AG04450 (cell line): Measurements from ENCODE around the gene RAB3B. TPM values are rescaled to one million over a fixed set of nuclear protein-coding genes. Genes with fewer than 3 reads are reported as not detected.
A peak's percentile ranks its signal among the peaks of the same experiment; 100 is the strongest.

Experiments used
- CTCF ChIA-PET: fragments of 300-600, 350-600 bp; formaldehyde crosslinking; extraction: SDS; loops from one replicate; lab custom pipeline; 2022; ENCODE audit warnings: antibody characterized with exemption, inconsistent platforms; lab: Charles Lee
- POLR2A ChIA-PET: fragments of 350-600 bp; formaldehyde crosslinking; extraction: SDS; loops from one replicate; lab custom pipeline; 2021; ENCODE audit warnings: antibody characterized with exemption, inconsistent platforms; lab: Yijun Ruan, JAX
- DNase-seq: peaks from one replicate; pipeline ENCODE4 v3.0.0-alpha.2; 2011; ENCODE audit warnings: low read depth, low spot score
- H3K27ac ChIP-seq: one replicate; pipeline ENCODE4 v1.5.1; 2012; ENCODE audit warnings: low read depth, low read length, control low read depth
- H3K27me3 ChIP-seq: one replicate; pipeline ENCODE4 v1.6.0; 2012; ENCODE audit warnings: low read length; ENCODE audit not compliant: control insufficient read depth, insufficient read depth
- H3K4me3 ChIP-seq: 2 replicates; pipeline ENCODE4 v1.5.1; 2011; ENCODE audit warnings: mild to moderate bottlenecking, low read depth, low read length, control low read depth
- H3K9me3 ChIP-seq: 2 replicates; pipeline ENCODE4 v1.5.1; 2012; ENCODE audit warnings: low read length; ENCODE audit not compliant: control insufficient read depth, insufficient read depth
- polyA plus RNA-seq: library from polyadenylated mRNA; depleted of rRNA; stranded (reverse); fragments of >200 nt; gene quantifications from 2 replicates; pipeline ENCODE4 v1.2.3, GENCODE V29; 2011
- TF ChIP-seq, protein P1 (sequence below): IDR thresholded peaks from 2 replicates; pipeline ENCODE4 v1.5.1; 2011; ENCODE audit warnings: low read depth, low read length, control low read depth, inconsistent platforms

Gene RAB3B
- polyA plus RNA-seq, 1 experiment = 28.6 TPM

DNA sequence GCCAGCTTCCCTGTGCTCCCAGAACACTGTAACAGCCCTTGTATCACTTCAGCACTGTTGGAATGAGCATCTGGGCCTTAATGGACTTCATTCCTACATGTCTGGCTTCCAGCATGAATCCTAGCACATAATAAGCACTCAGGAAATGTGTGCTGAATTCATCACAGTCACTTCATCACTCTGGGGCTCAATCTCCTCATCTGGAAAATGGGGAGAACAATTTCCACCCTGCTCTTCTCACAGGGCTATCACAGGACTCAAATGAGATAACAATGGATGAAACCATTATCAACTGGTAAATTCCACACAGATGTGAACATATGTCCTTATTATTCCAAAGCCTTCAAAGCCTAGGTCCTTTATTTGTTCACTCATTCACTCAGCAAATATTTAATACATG lies 12.4 kb downstream of the RAB3B start:
- H3K4me3 ChIP-seq = no peak overlapping the region
- ChIA-PET CTCF (no interaction called here), POLR2A (no interaction called here)
- no peaks in the 10 kb centered on the region for H3K27me3 ChIP-seq
- no peak overlapping the region for H3K27ac ChIP-seq
- H3K9me3 ChIP-seq = no peaks in the 10 kb centered on the region
- no peak for DNase-seq
- TF ChIP-seq, protein P1, sequence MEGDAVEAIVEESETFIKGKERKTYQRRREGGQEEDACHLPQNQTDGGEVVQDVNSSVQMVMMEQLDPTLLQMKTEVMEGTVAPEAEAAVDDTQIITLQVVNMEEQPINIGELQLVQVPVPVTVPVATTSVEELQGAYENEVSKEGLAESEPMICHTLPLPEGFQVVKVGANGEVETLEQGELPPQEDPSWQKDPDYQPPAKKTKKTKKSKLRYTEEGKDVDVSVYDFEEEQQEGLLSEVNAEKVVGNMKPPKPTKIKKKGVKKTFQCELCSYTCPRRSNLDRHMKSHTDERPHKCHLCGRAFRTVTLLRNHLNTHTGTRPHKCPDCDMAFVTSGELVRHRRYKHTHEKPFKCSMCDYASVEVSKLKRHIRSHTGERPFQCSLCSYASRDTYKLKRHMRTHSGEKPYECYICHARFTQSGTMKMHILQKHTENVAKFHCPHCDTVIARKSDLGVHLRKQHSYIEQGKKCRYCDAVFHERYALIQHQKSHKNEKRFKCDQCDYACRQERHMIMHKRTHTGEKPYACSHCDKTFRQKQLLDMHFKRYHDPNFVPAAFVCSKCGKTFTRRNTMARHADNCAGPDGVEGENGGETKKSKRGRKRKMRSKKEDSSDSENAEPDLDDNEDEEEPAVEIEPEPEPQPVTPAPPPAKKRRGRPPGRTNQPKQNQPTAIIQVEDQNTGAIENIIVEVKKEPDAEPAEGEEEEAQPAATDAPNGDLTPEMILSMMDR = no peak

DNA sequence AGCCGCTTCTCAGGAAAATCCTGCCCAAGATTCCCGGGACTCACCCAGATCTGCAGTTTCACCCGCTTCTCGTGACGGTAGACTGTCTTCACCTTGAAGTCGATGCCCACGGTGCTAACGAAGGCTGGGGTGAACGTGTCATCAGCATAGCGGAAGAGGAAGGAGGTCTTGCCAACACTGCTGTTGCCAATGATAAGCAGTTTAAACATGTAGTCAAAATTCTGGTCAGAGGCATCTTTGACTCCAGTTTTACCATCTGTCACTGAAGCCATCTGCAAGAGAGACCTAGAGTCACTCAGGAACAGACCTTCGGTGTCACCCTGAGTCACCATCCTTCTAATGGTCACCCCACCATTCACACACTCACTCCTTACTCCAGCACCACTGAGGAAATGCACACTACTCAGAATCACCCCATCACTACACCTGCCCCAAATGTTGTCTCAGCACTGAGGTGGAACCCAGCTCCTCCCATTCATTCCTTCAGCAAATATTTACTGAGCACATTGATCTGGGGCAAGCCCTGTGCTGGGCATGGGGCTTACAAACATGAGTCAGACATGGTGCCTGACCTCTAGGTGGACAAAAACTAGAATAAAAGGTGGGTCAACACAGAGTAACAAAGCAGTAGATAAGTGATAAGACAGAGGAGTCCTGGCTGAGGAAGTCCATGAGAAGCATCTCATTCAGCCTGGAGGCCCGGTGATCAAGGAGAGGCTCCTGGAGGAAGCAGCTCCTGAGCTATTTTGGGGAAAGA lies 13.5 kb downstream of the RAB3B start:
- ChIA-PET POLR2A (no interaction called here), CTCF (no interaction called here)
- TF ChIP-seq, protein P1 = no peak
- Histone ChIP-seq H3K4me3 (no peak overlapping the region), H3K27ac (no peak overlapping the region), H3K9me3 (no peaks in the 10 kb centered on the region), H3K27me3 (no peaks in the 10 kb centered on the region)
- DNase-seq = no peak

DNA sequence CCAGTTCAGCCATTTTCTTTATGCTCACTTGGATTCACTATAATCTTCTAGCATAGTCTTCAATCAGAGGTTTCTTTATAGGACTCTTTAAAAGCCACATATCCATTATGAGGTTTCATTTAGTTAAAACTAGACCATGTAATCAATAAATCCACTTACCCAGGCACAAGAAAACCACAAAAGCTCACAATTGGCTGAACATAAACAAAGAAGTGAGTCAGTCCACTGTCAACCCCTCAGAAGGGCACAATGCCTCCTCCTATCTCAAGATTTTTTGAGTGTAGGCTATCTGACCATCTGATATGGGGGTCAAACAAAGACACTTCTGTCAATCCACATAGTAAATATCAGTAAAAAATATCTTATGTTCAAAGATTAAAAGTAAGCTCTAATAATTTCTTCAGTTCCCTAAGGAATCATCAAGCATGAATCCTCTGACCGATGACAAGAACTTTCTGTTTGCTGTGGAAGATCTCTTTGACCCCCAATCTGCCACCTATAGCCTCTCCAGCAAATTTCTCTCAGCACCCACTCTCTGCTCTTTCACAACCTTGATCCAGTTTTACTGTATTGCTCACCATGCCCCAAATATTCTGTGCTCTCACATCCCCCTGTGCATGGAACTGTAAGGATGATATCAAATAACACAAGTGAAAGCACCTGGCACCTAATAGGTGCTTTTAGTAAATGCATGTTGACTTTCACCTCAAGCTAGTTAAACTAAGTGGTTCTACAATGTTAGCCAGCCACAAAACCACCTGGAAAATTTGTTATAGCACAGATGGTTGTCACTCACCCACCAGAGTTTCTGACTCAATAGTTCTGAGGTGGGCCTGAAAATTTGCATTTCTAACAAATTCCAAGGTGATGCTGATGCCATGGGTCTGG lies 16.7 kb downstream of the RAB3B start:
- POLR2A ChIA-PET = no interaction called here
- H3K27me3 ChIP-seq = no peaks in the 10 kb centered on the region
- H3K9me3 ChIP-seq = no peaks in the 10 kb centered on the region
- no peak for DNase-seq
- CTCF ChIA-PET = no interaction called here
- no peak overlapping the region for H3K27ac ChIP-seq
- H3K4me3 ChIP-seq = no peak overlapping the region
- TF ChIP-seq, protein P1 = no peak

DNA sequence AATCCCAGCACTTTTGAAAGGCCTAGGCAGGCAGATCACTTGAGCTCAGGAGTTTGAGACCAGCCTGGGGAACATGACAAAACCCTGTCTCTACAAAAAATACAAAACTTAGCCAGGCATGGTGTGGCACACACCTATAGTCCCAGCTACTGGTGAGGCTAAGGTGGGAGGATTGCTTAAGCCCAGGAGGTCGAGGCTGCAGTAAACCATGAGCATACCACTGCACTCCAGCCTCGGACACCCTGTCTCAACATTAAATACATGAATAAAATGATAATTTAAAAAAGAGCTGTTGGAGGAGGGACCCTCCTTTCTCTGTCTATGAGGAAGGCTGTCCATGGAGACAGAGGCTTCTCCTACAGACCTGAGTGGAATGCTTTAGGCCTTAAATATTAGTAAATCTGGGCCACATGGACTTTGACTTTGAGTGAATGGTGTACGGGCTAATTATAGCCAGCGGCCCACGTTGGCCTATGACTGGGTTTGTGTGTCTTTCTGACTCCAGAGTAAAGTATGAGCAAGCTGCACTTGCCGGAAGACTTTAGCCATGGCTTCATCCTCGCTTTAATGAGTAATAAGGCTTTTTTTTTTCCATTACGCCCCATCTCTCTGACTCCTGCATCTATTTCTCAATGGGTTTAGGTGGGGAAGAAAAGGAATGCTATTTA lies 21.3 kb downstream of the RAB3B start:
- Histone ChIP-seq H3K27ac (peak overlapping the region; percentile 91), H3K4me3 (no peak overlapping the region), H3K27me3 (no peaks in the 10 kb centered on the region), H3K9me3 (no peaks in the 10 kb centered on the region)
- TF ChIP-seq, protein P1 = no peak
- CTCF ChIA-PET = interaction anchor here (2.3 kb wide), 1 partner anchor 72 kb away, joined by 10 read pairs; no protein-coding TSS in a partner anchor
- DNase-seq = peak; percentile 81
- POLR2A ChIA-PET = interaction anchor here (0.7 to 2.1 kb wide), 3 partner anchors 32 to 73 kb away, joined by 3 to 20 read pairs (median 3); no protein-coding TSS in a partner anchor
